Measurements from ENCODE around the gene DGKG. TPM values are rescaled to one million over a fixed set of nuclear protein-coding genes. Genes with fewer than 3 reads are reported as not detected.
A peak's percentile ranks its signal among the peaks of the same experiment; 100 is the strongest.

DGKG gene
- total RNA-seq, 6 experiments from 2014 or later, result 1.5 to 3.6 (median 2.0) TPM

GRCh38 chr3:186303965-186304364 is 58.1 kb downstream of the DGKG start:
- 31% methylated on average over 7 of the region's 11 CpGs for WGBS (ENCODE audit: insufficient coverage, low coverage, low lambda C conversion rate, missing lambda C conversion rate)
- TF ChIP-seq CTCF (IDR thresholded peaks at IDR 0.05) (no peak), POLR2A (IDR thresholded peaks at IDR 0.05) (no peak)
- H3K27ac ChIP-seq, result no peak overlapping the region
- H3K4me3 ChIP-seq, result no peak overlapping the region
- intact Hi-C loops (cut with DNase I), result no loop called here
- no peaks in the 10 kb centered on the region for H3K27me3 ChIP-seq
- ATAC-seq (no peak), DNase-seq (no peak)
- H3K9me3 ChIP-seq, result no peaks in the 10 kb centered on the region
- no peaks in the 10 kb centered on the region for H3K4me1 ChIP-seq
- peaks cover 0 to 4% (median 0%) of the 10 kb centered on the region in 4 donors for H3K36me3 ChIP-seq

- Histone ChIP-seq H3K9me3 (no peaks in the 10 kb centered on the region), H3K4me3 (no peak overlapping the region), H3K27me3 (no peaks in the 10 kb centered on the region), H3K27ac (no peak overlapping the region), H3K36me3 (no peaks in the 10 kb centered on the region), H3K4me1 (no peaks in the 10 kb centered on the region)
- intact Hi-C loops (cut with DNase I), result no loop called here
- TF ChIP-seq CTCF (IDR thresholded peaks at IDR 0.05) (no peak), POLR2A (IDR thresholded peaks at IDR 0.05) (no peak)
- WGBS (ENCODE audit: insufficient coverage, low coverage, low lambda C conversion rate, missing lambda C conversion rate), result 47% methylated on average over 3 of the region's 4 CpGs
- ATAC-seq (no peak), DNase-seq (no peak)
Measured at GRCh38 chr3:186299327-186299726, 62.7 kb downstream of the DGKG start.

- intact Hi-C loops (cut with DNase I), result no loop called here
- ATAC-seq (peak in 1 of 4 donors; percentile 33), DNase-seq (no peak)
- H3K27me3 ChIP-seq, result no peaks in the 10 kb centered on the region
- H3K27ac ChIP-seq, result no peak overlapping the region
- no peaks in the 10 kb centered on the region for H3K9me3 ChIP-seq
- H3K36me3 ChIP-seq, result no peaks in the 10 kb centered on the region
- no peaks in the 10 kb centered on the region for H3K4me1 ChIP-seq
- TF ChIP-seq CTCF (IDR thresholded peaks at IDR 0.05) (no peak), POLR2A (IDR thresholded peaks at IDR 0.05) (no peak)
- no peak overlapping the region for H3K4me3 ChIP-seq
- 55% methylated on average over 1 of the region's 2 CpGs for WGBS (ENCODE audit: insufficient coverage, low coverage, low lambda C conversion rate, missing lambda C conversion rate)
Measured at GRCh38 chr3:186298876-186299275, 63.2 kb downstream of the DGKG start.

- TF ChIP-seq CTCF (IDR thresholded peaks at IDR 0.05), result no peak
- no peak for TF ChIP-seq POLR2A (IDR thresholded peaks at IDR 0.05)
- Histone ChIP-seq H3K36me3 (no peaks in the 10 kb centered on the region), H3K4me1 (no peaks in the 10 kb centered on the region), H3K4me3 (no peak overlapping the region), H3K27me3 (no peaks in the 10 kb centered on the region), H3K9me3 (no peaks in the 10 kb centered on the region), H3K27ac (no peak overlapping the region)
- 70% methylated on average over 2 of the region's 2 CpGs for WGBS (ENCODE audit: insufficient coverage, low coverage, low lambda C conversion rate, missing lambda C conversion rate)
- DNase-seq (no peak), ATAC-seq (no peak)
- intact Hi-C loops (cut with DNase I), result no loop called here
Measured at GRCh38 chr3:186290796-186291195, 71.2 kb downstream of the DGKG start.

- intact Hi-C loops (cut with DNase I), result no loop called here
- H3K4me1 ChIP-seq, result no peaks in the 10 kb centered on the region
- ATAC-seq (no peak), DNase-seq (no peak)
- no peaks in the 10 kb centered on the region for H3K27me3 ChIP-seq
- H3K9me3 ChIP-seq, result no peaks in the 10 kb centered on the region
- no peak for TF ChIP-seq CTCF (IDR thresholded peaks at IDR 0.05)
- H3K36me3 ChIP-seq, result no peaks in the 10 kb centered on the region
- H3K4me3 ChIP-seq, result no peak overlapping the region
- H3K27ac ChIP-seq, result no peak overlapping the region
Measured at GRCh38 chr3:186287711-186288110, 74.3 kb downstream of the DGKG start.

All from right lobe of liver (tissue), 6 donors.